SK-N-SH (cell line): ENCODE measurements around the gene CAPNS1. TPM values are rescaled to one million over a fixed set of nuclear protein-coding genes. Genes with fewer than 3 reads are reported as not detected.

ENCODE experiments used
- CTCF ChIA-PET: fragments of 300-600, 350-600 bp; formaldehyde crosslinking; extraction: SDS; loops from one replicate; lab custom pipeline; 2021; lab: Yijun Ruan, JAX
- POLR2A ChIA-PET: fragments of 350-600 bp; sonication (Branson Sonifier 250); formaldehyde crosslinking; extraction: SDS; loops from one replicate; lab custom pipeline; 2020; ENCODE audit warnings: antibody characterized with exemption, inconsistent platforms; lab: Yijun Ruan, JAX
- DNase-seq: peaks from one replicate; pipeline ENCODE4 v3.0.0; 2012
- H2AFZ ChIP-seq: fragments of 200-600 bp; sonication (generic); 2 replicates; pipeline ENCODE4 v1.8.1; 2016; ENCODE audit warnings: antibody characterized with exemption, mild to moderate bottlenecking, low read depth
- H3F3A ChIP-seq: fragments of 200-600 bp; sonication (generic); replicated peaks from 2 replicates; pipeline ENCODE3; 2016; ENCODE audit warnings: antibody characterized with exemption, mild to moderate bottlenecking; ENCODE audit not compliant: insufficient read depth
- H3K27ac ChIP-seq, 2 experiments: fragments of 200-500 bp in 1 of 2; fragments of 200-600 bp in 1 of 2; sonication (Bioruptor generic) in 1 of 2; sonication (generic), shearing (Covaris generic) in 1 of 2; 2 replicates each; pipeline versions ENCODE4 v1.5.1 to v1.6.1; 2014 to 2016; ENCODE audit warnings: low read depth in 2 of 2, inconsistent platforms in 1 of 2, low read length in 1 of 2, mild to moderate bottlenecking in 1 of 2, mixed read lengths in 1 of 2
- H3K27me3 ChIP-seq: fragments of 200-600 bp; sonication (generic), shearing (Covaris generic); 2 replicates; pipeline ENCODE4 v1.6.1; 2016; ENCODE audit warnings: mixed run types; ENCODE audit not compliant: insufficient read depth
- H3K36me3 ChIP-seq, 2 experiments: fragments of 200-500 bp in 1 of 2; fragments of 200-600 bp in 1 of 2; sonication (Bioruptor generic) in 1 of 2; sonication (generic) in 1 of 2; replicated peaks in 1 of 2; 2 replicates each; pipeline versions ENCODE3 to v1.5.1; 2014 to 2016; ENCODE audit warnings: low read length in 1 of 2, mild to moderate bottlenecking in 1 of 2; ENCODE audit not compliant: insufficient read depth in 2 of 2, control insufficient read depth in 1 of 2
- H3K4me1 ChIP-seq, 2 experiments: fragments of 200-500 bp in 1 of 2; fragments of 200-600 bp in 1 of 2; sonication (Bioruptor generic) in 1 of 2; sonication (generic), shearing (Covaris generic) in 1 of 2; 2 replicates each; pipeline versions ENCODE4 v1.5.1 to v1.6.1; 2014 to 2016; ENCODE audit warnings: low read depth in 1 of 2, low read length in 1 of 2, mixed run types in 1 of 2; ENCODE audit not compliant: insufficient read depth in 2 of 2, control insufficient read depth in 1 of 2
- H3K4me2 ChIP-seq: fragments of 200-600 bp; sonication (generic), shearing (Covaris generic); 2 replicates; pipeline ENCODE4 v1.6.1; 2017; ENCODE audit warnings: mixed run types
- H3K4me3 ChIP-seq, 2 experiments: fragments of 200-500 bp in 1 of 2; fragments of 200-600 bp in 1 of 2; sonication (Bioruptor generic) in 1 of 2; sonication (generic), shearing (Covaris generic) in 1 of 2; 2 replicates each; pipeline versions ENCODE4 v1.5.1 to v1.8.1; 2014 to 2016; ENCODE audit warnings: low read depth in 2 of 2, inconsistent platforms in 1 of 2, low read length in 1 of 2, mild to moderate bottlenecking in 1 of 2, mixed read lengths in 1 of 2, moderate library complexity in 1 of 2
- H3K79me2 ChIP-seq: fragments of 200-600 bp; sonication (generic); 2 replicates; pipeline ENCODE4 v1.8.1; 2017; ENCODE audit warnings: mild to moderate bottlenecking; ENCODE audit not compliant: insufficient read depth
- H3K9ac ChIP-seq: fragments of 200-600 bp; sonication (generic); 2 replicates; pipeline ENCODE4 v1.6.1; 2017; ENCODE audit warnings: mixed run types
- H3K9me2 ChIP-seq: fragments of 200-600 bp; sonication (generic); 2 replicates; pipeline ENCODE4 v1.6.1; 2017; ENCODE audit warnings: mixed run types
- H3K9me3 ChIP-seq: fragments of 200-600 bp; sonication (generic); 2 replicates; pipeline ENCODE4 v1.6.1; 2017; ENCODE audit warnings: mixed run types, mild to moderate bottlenecking, moderate library complexity
- H4K20me1 ChIP-seq: fragments of 200-600 bp; sonication (generic); 2 replicates; pipeline ENCODE4 v1.6.1; 2017; ENCODE audit warnings: mild to moderate bottlenecking, mixed run types; ENCODE audit not compliant: insufficient read depth
- ELF1 ChIP-seq: IDR thresholded peaks from 2 replicates; pipeline ENCODE4 v1.4.0; 2012
- EP300 ChIP-seq, 2 experiments: IDR thresholded peaks; 2 replicates each; pipeline versions ENCODE4 v1.4.0 to v1.6.1; 2012; ENCODE audit warnings: borderline replicate concordance in 1 of 2, low read depth in 1 of 2, low read length in 1 of 2
- EZH2phosphoT487 ChIP-seq: fragments of 200-600 bp; sonication (generic); IDR thresholded peaks from 2 replicates; pipeline ENCODE4 v1.6.1; 2017; ENCODE audit warnings: low read depth, mixed run types, mild to moderate bottlenecking, antibody characterized with exemption, moderate library complexity, borderline replicate concordance
- FOSL2 ChIP-seq: IDR thresholded peaks from 2 replicates; pipeline ENCODE4 v1.4.0; 2012; ENCODE audit warnings: low read depth, mild to moderate bottlenecking, moderate library complexity, borderline replicate concordance
- FOXM1 ChIP-seq: IDR thresholded peaks from 2 replicates; pipeline ENCODE4 v1.4.0; 2012; ENCODE audit warnings: low read depth, mild to moderate bottlenecking
- GABPA ChIP-seq: IDR thresholded peaks from 2 replicates; pipeline ENCODE4 v1.4.0; 2012; ENCODE audit warnings: low read depth, mild to moderate bottlenecking
- GATA2 ChIP-seq: sonication (generic); formaldehyde crosslinking; IDR thresholded peaks from 2 replicates; pipeline ENCODE4 v1.5.0; 2020; ENCODE audit warnings: mild to moderate bottlenecking, missing genetic modification reagents
- JUND ChIP-seq: IDR thresholded peaks from 2 replicates; pipeline ENCODE4 v1.4.0; 2012
- NFIC ChIP-seq: IDR thresholded peaks from 2 replicates; pipeline ENCODE4 v1.4.0; 2012; ENCODE audit warnings: borderline replicate concordance
- NRF1 ChIP-seq: IDR thresholded peaks from 2 replicates; pipeline ENCODE4 v1.6.1; 2012; ENCODE audit warnings: low read depth, mild to moderate bottlenecking, low read length
- RAD21 ChIP-seq: IDR thresholded peaks from 2 replicates; pipeline ENCODE4 v1.6.1; 2012; ENCODE audit warnings: mild to moderate bottlenecking, low read length
- RFX5 ChIP-seq: IDR thresholded peaks from 2 replicates; pipeline ENCODE4 v1.6.1; 2012; ENCODE audit warnings: mild to moderate bottlenecking, improper control_type of control experiment, low read length
- RXRA ChIP-seq: IDR thresholded peaks from 2 replicates; pipeline ENCODE4 v1.4.0; 2012; ENCODE audit warnings: low read depth, mild to moderate bottlenecking, borderline replicate concordance
- TCF12 ChIP-seq: IDR thresholded peaks from 2 replicates; pipeline ENCODE4 v1.4.0; 2012
- WGBS: methylation state at CpG from one replicate; pipeline ENCODE4 v1.1.6; 2017; ENCODE audit warnings: low lambda C conversion rate; 5-methylcytosine and 5-hydroxymethylcytosine counted together
- polyA plus RNA-seq, 3 experiments: library from polyadenylated mRNA; depleted of rRNA; stranded (reverse); fragments of >200 nt; gene quantifications; 2 replicates each; pipeline ENCODE4 v1.2.3, GENCODE V29; 2012
- TF ChIP-seq, protein P1 (sequence below): IDR thresholded peaks from 2 replicates; pipeline ENCODE4 v1.4.0; 2012; ENCODE audit warnings: low read depth
- TF ChIP-seq, protein P2 (sequence below): IDR thresholded peaks from 2 replicates; pipeline ENCODE4 v1.4.0; 2012; ENCODE audit warnings: low read depth, borderline replicate concordance
- TF ChIP-seq, protein P3 (sequence below): IDR thresholded peaks from 2 replicates; pipeline ENCODE4; 2012
- TF ChIP-seq, protein P4 (sequence below): fragments of 150-350 bp; IDR thresholded peaks from 2 replicates; pipeline ENCODE4 v1.6.1; 2017; ENCODE audit warnings: antibody characterized with exemption, low read length, low read depth, borderline replicate concordance

Gene CAPNS1
- polyA plus RNA-seq, 1 of the 3 experiments (the other 2 are of a cell fraction): 999 TPM

DNA sequence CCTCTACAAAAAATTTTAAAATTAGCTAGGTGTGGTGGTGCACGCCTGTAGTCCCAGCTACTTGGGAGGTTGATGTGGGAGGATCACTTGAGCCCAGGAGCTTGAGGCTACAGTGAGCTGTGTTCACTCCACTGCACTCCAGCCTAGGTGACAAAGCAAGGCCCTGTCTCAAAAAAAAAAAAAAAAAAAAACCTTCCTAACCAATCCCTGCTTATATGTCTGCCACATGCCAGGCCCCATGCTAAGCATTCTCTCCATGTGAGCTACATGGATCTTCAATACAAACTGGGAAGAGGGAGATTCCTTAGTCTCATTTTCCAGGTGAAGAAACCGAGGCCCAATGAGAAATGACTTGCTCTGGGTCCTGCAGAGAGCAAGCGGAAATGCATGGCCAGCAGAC is 31.2 kb upstream of the CAPNS1 start:
- Histone ChIP-seq H3F3A (no peaks in the 10 kb centered on the region), H3K4me1 (peaks cover 0 to 7% of the 10 kb centered on the region in 2 experiments; a peak in 1 of 4 replicates), H4K20me1 (no peaks in the 10 kb centered on the region), H3K79me2 (peaks cover 5% of the 10 kb centered on the region; the same call in 1 of the 2 replicates), H3K27me3 (no peaks in the 10 kb centered on the region), H3K36me3 (peaks cover 9 to 24% of the 10 kb centered on the region in 2 experiments), H2AFZ (no peak overlapping the region), H3K9me3 (no peaks in the 10 kb centered on the region), H3K9me2 (no peaks in the 10 kb centered on the region), H3K4me2 (no peak overlapping the region), H3K27ac (no peak overlapping the region), H3K9ac (no peak overlapping the region), H3K4me3 (no peak overlapping the region)
- WGBS: 91% methylated on average over 3 of the region's 3 CpGs
- no peak for DNase-seq
- POLR2A ChIA-PET: no interaction called here
- CTCF ChIA-PET: no interaction called here
- TF ChIP-seq, protein P1, sequence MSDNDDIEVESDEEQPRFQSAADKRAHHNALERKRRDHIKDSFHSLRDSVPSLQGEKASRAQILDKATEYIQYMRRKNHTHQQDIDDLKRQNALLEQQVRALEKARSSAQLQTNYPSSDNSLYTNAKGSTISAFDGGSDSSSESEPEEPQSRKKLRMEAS: no peak
- no peak for TF ChIP-seq RXRA
- TF ChIP-seq NRF1: no peak
- no peak for TF ChIP-seq ELF1
- TF ChIP-seq FOXM1: no peak
- no peak for TF ChIP-seq RAD21
- no peak for TF ChIP-seq NFIC
- no peak for TF ChIP-seq RFX5
- no peak for TF ChIP-seq FOSL2
- TF ChIP-seq JUND: no peak
- no peak for TF ChIP-seq GATA2 (CRISPR knock-in tag)
- no peak for TF ChIP-seq EP300 (IDR thresholded peaks at IDR 0.05; ENCODE audit: borderline replicate concordance in 1 of 2, low read depth in 1 of 2, low read length in 1 of 2)
- TF ChIP-seq, protein P2, sequence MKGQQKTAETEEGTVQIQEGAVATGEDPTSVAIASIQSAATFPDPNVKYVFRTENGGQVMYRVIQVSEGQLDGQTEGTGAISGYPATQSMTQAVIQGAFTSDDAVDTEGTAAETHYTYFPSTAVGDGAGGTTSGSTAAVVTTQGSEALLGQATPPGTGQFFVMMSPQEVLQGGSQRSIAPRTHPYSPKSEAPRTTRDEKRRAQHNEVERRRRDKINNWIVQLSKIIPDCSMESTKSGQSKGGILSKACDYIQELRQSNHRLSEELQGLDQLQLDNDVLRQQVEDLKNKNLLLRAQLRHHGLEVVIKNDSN: no peak
- TF ChIP-seq, protein P3, sequence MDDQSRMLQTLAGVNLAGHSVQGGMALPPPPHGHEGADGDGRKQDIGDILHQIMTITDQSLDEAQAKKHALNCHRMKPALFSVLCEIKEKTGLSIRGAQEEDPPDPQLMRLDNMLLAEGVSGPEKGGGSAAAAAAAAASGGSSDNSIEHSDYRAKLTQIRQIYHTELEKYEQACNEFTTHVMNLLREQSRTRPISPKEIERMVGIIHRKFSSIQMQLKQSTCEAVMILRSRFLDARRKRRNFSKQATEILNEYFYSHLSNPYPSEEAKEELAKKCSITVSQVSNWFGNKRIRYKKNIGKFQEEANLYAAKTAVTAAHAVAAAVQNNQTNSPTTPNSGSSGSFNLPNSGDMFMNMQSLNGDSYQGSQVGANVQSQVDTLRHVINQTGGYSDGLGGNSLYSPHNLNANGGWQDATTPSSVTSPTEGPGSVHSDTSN: no peak
- no peak for TF ChIP-seq TCF12
- no peak for TF ChIP-seq EZH2phosphoT487
- TF ChIP-seq GABPA: no peak

DNA sequence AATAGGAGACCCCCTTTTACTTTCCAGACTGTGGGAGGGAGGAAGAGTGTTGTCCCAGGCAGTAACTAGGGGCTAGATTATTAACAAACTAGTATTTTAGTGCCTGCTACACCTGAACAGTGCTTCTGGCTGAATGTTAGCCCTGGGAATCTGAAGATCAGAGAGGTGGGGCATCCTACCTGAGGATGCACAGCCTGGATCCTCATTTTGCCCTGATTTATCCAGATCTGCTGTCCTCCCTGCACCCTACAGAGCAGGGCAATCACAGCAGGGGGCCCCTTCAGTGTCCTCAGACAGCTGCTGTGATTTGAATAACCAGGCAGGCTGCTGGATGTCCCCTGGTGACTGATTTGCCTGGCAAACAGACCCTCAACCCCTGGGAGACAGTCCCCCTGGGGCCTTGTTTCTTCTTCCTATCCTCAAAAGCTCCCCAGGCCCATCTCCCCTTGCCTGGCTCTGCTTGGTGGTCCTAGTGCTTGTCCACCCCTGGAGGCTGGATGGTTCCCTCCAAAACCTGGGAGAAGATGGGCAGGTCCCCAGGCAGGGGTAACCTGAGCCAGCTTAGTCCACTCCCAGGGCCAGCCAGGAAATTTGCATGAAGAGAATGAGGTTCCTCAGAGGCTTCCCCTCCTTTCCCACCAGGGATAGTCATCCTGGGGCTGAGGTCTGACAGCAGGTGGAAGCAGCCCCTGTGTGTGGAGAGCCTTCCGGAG is 29.2 kb upstream of the CAPNS1 start, which contains the start of gene OVOL3:
Gene OVOL3, plus strand, starts transcription at position 657 of the 713 bp plus-strand sequence. CDS start 60 bp downstream, outside the sequence.
- H3K4me2 ChIP-seq: no peak within 1 kb of the TSS
- H4K20me1 ChIP-seq: no peaks in the 10 kb centered on the region
- H2AFZ ChIP-seq: no peak within 1 kb of the TSS
- WGBS: no CpG with 5 or more reads among the region's 1 CpG
- H3K9me3 ChIP-seq: no peaks in the 10 kb centered on the region
- no peak within 1 kb of the TSS for H3K4me3 ChIP-seq
- no peaks in the 10 kb centered on the region for H3K27me3 ChIP-seq
- H3K27ac ChIP-seq: no peak within 1 kb of the TSS
- peaks cover 12% of the 10 kb centered on the region; the same call in 1 of the 2 replicates for H3K79me2 ChIP-seq
- no peaks in the 10 kb centered on the region for H3F3A ChIP-seq
- no peaks in the 10 kb centered on the region for H3K9me2 ChIP-seq
- no peak within 1 kb of the TSS for H3K9ac ChIP-seq
- H3K4me1 ChIP-seq: peaks cover 0 to 13% of the 10 kb centered on the region in 2 experiments; a peak in 1 of 4 replicates
- peaks cover 4 to 21% of the 10 kb centered on the region in 2 experiments for H3K36me3 ChIP-seq
- ChIA-PET POLR2A (no interaction called here), CTCF (no interaction called here)
- no peak for DNase-seq
- TF ChIP-seq, protein P4, sequence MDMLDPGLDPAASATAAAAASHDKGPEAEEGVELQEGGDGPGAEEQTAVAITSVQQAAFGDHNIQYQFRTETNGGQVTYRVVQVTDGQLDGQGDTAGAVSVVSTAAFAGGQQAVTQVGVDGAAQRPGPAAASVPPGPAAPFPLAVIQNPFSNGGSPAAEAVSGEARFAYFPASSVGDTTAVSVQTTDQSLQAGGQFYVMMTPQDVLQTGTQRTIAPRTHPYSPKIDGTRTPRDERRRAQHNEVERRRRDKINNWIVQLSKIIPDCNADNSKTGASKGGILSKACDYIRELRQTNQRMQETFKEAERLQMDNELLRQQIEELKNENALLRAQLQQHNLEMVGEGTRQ: no peak
- no peak for TF ChIP-seq GATA2 (CRISPR knock-in tag)
- TF ChIP-seq GABPA: no peak
